ENCODE results near the gene WRAP53. TPM values are rescaled to one million over a fixed set of nuclear protein-coding genes. Genes with fewer than 3 reads are reported as not detected.

The WRAP53 gene
- total and polyA plus RNA-seq, 7 donors = 4.5 to 14.4 (median 6.5) TPM

- ATAC-seq = no peak
Measured at GRCh38 chr17:7748076-7748775, 59.9 kb downstream of the WRAP53 start.

GRCh38 chr17:7750321-7750821, 62.1 kb downstream of the WRAP53 start:
- H3K9me3 ChIP-seq = no peaks in the 10 kb centered on the region
- no peaks in the 10 kb centered on the region for H3K36me3 ChIP-seq (ENCODE audit: insufficient read depth in 1 of 2, low read depth in 1 of 2)
- no peaks in the 10 kb centered on the region for H3K4me1 ChIP-seq
- H3K27ac ChIP-seq = no peak overlapping the region
- H3K27me3 ChIP-seq (ENCODE audit: insufficient read depth in 3 of 3, low read length in 2 of 3) = peaks cover 0 to 4% (median 3%) of the 10 kb centered on the region in 3 donors
- no peak for TF ChIP-seq CTCF (IDR thresholded peaks at IDR 0.05)
- intact Hi-C loops (cut with DNase I) = no loop called here
- ATAC-seq = no peak
- no peak for DNase-seq
- no peak overlapping the region for H3K4me3 ChIP-seq
- WGBS, 3 donors = 74 to 78% (median 76%) methylated on average over 4 of the region's 4 CpGs

More at GRCh38 chr17:7748076-7748775, 59.9 kb downstream of the WRAP53 start:
- intact Hi-C loops (cut with DNase I) = loop anchor here (5.0 to 10.0 kb wide), 2 partner anchors 239 to 307 kb away; no protein-coding TSS in a partner anchor
- WGBS, 3 donors = 69 to 71% (median 71%) methylated on average over 10 of the region's 10 CpGs
- Histone ChIP-seq H3K4me3 (no peak overlapping the region), H3K27ac (no peak overlapping the region), H3K36me3 (ENCODE audit: insufficient read depth in 1 of 2, low read depth in 1 of 2) (no peaks in the 10 kb centered on the region), H3K9me3 (no peaks in the 10 kb centered on the region), H3K27me3 (ENCODE audit: insufficient read depth in 3 of 3, low read length in 2 of 3) (peaks cover 0 to 4% (median 3%) of the 10 kb centered on the region in 3 donors), H3K4me1 (no peaks in the 10 kb centered on the region)
- no peak for TF ChIP-seq CTCF (IDR thresholded peaks at IDR 0.05)
- DNase-seq = no peak

Other genes starting within 250 kb of the WRAP53 start
- 10 to 100 TPM in 3 of 4 donors, 1 to 10 TPM in 1; 2.7 to 21.1 (median 10.1) TPM for gene FGF11, start 249.0 kb upstream of the WRAP53 start, total RNA-seq
- gene FGF11, start 249.0 kb upstream of the WRAP53 start, polyA plus RNA-seq = 1 to 10 TPM; 2.0 to 4.4 (median 3.7) TPM
- 100 to 1,000 TPM; 107 to 190 (median 147) TPM for gene CHRNB1, start 243.4 kb upstream of the WRAP53 start, total RNA-seq
- 100 to 1,000 TPM in 1 of 3 donors, 10 to 100 TPM in 2; 73.0 to 118 (median 91.7) TPM for gene CHRNB1, start 243.4 kb upstream of the WRAP53 start, polyA plus RNA-seq
- gene ZBTB4, start 208.8 kb upstream of the WRAP53 start, total RNA-seq = 10 to 100 TPM; 29.3 to 43.2 (median 35.5) TPM
- gene ZBTB4, start 208.8 kb upstream of the WRAP53 start, polyA plus RNA-seq = 10 to 100 TPM; 10.3 to 20.2 (median 13.5) TPM
- gene SLC35G6, start 207.0 kb upstream of the WRAP53 start, total RNA-seq = not detected
- gene SLC35G6, start 207.0 kb upstream of the WRAP53 start, polyA plus RNA-seq = under 1 TPM in 1 of 3 donors, not detected in 2; 0.05 TPM
- 10 to 100 TPM; 42.7 to 74.3 (median 56.9) TPM for gene POLR2A, start 204.1 kb upstream of the WRAP53 start, total RNA-seq
- gene POLR2A, start 204.1 kb upstream of the WRAP53 start, polyA plus RNA-seq = 10 to 100 TPM in 2 of 3 donors, 1 to 10 TPM in 1; 8.0 to 68.7 (median 15.0) TPM
- gene TNFSF12, start 139.4 kb upstream of the WRAP53 start, total RNA-seq = 10 to 100 TPM; 14.3 to 23.4 (median 15.6) TPM
- gene TNFSF12, start 139.4 kb upstream of the WRAP53 start, polyA plus RNA-seq = 10 to 100 TPM; 10.2 to 18.9 (median 13.8) TPM
- 1 to 10 TPM; 4.0 to 5.4 (median 4.5) TPM for gene TNFSF13, start 129.7 kb upstream of the WRAP53 start, total RNA-seq
- 1 to 10 TPM; 2.8 to 4.3 (median 3.1) TPM for gene TNFSF13, start 129.7 kb upstream of the WRAP53 start, polyA plus RNA-seq
- gene SENP3, start 126.6 kb upstream of the WRAP53 start, total RNA-seq = 10 to 100 TPM; 24.0 to 40.7 (median 38.3) TPM
- 10 to 100 TPM; 44.1 to 90.5 (median 76.1) TPM for gene SENP3, start 126.6 kb upstream of the WRAP53 start, polyA plus RNA-seq
- gene CD68, start 108.8 kb upstream of the WRAP53 start, total RNA-seq = 10 to 100 TPM; 15.8 to 38.4 (median 26.4) TPM
- gene CD68, start 108.8 kb upstream of the WRAP53 start, polyA plus RNA-seq = 100 to 1,000 TPM in 1 of 3 donors, 10 to 100 TPM in 2; 16.5 to 298 (median 21.8) TPM
- gene MPDU1, start 104.6 kb upstream of the WRAP53 start, total RNA-seq = 10 to 100 TPM; 19.3 to 40.6 (median 34.1) TPM
- 100 to 1,000 TPM in 1 of 3 donors, 10 to 100 TPM in 2; 53.6 to 147 (median 77.8) TPM for gene MPDU1, start 104.6 kb upstream of the WRAP53 start, polyA plus RNA-seq
- under 1 TPM; 0.19 to 0.71 (median 0.28) TPM for gene SOX15, start 98.4 kb upstream of the WRAP53 start, total RNA-seq
- under 1 TPM; 0.11 to 0.20 (median 0.17) TPM for gene SOX15, start 98.4 kb upstream of the WRAP53 start, polyA plus RNA-seq
- gene FXR2, start 73.6 kb upstream of the WRAP53 start, total RNA-seq = 100 to 1,000 TPM; 105 to 120 (median 114) TPM
- 100 to 1,000 TPM in 1 of 3 donors, 10 to 100 TPM in 2; 88.2 to 164 (median 92.1) TPM for gene FXR2, start 73.6 kb upstream of the WRAP53 start, polyA plus RNA-seq
- gene SAT2, start 60.7 kb upstream of the WRAP53 start, total RNA-seq = 10 to 100 TPM; 60.7 to 70.4 (median 66.2) TPM
- gene SAT2, start 60.7 kb upstream of the WRAP53 start, polyA plus RNA-seq = 100 to 1,000 TPM; 105 to 112 (median 108) TPM
- gene SHBG, start 58.3 kb upstream of the WRAP53 start, total RNA-seq = 1 to 10 TPM in 1 of 4 donors, under 1 TPM in 3; 0.19 to 1.6 (median 0.55) TPM
- under 1 TPM; 0.26 to 0.53 (median 0.45) TPM for gene SHBG, start 58.3 kb upstream of the WRAP53 start, polyA plus RNA-seq
- gene ATP1B2, start 37.6 kb upstream of the WRAP53 start, total RNA-seq = 1 to 10 TPM in 2 of 4 donors, under 1 TPM in 2; 0.78 to 5.7 (median 1.3) TPM
- 1 to 10 TPM in 1 of 3 donors, under 1 TPM in 2; 0.36 to 1.0 (median 0.51) TPM for gene ATP1B2, start 37.6 kb upstream of the WRAP53 start, polyA plus RNA-seq
- gene TP53, start 987 bp upstream of the WRAP53 start, total RNA-seq = 10 to 100 TPM; 18.1 to 36.7 (median 19.4) TPM
- 10 to 100 TPM in 2 of 3 donors, 1 to 10 TPM in 1; 7.4 to 15.7 (median 10.6) TPM for gene TP53, start 987 bp upstream of the WRAP53 start, polyA plus RNA-seq
- under 1 TPM in 3 of 4 donors, not detected in 1; 0.11 to 0.37 (median 0.17) TPM for gene EFNB3, start 16.7 kb downstream of the WRAP53 start, total RNA-seq
- under 1 TPM in 2 of 3 donors, not detected in 1; 0.09 to 0.12 TPM for gene EFNB3, start 16.7 kb downstream of the WRAP53 start, polyA plus RNA-seq
- under 1 TPM; 0.04 to 0.10 (median 0.05) TPM for gene DNAH2, start 29.3 kb downstream of the WRAP53 start, total RNA-seq
- gene DNAH2, start 29.3 kb downstream of the WRAP53 start, polyA plus RNA-seq = under 1 TPM; 0.01 to 0.10 (median 0.08) TPM
- gene KDM6B, start 145.7 kb downstream of the WRAP53 start, total RNA-seq = 10 to 100 TPM; 11.8 to 26.0 (median 17.9) TPM
- 10 to 100 TPM in 1 of 3 donors, 1 to 10 TPM in 2; 2.8 to 16.6 (median 6.3) TPM for gene KDM6B, start 145.7 kb downstream of the WRAP53 start, polyA plus RNA-seq
- 10 to 100 TPM; 16.3 to 31.3 (median 19.0) TPM for gene TMEM88, start 166.6 kb downstream of the WRAP53 start, total RNA-seq
- 10 to 100 TPM; 24.0 to 57.4 (median 42.6) TPM for gene TMEM88, start 166.6 kb downstream of the WRAP53 start, polyA plus RNA-seq
- 10 to 100 TPM; 60.8 to 95.4 (median 73.3) TPM for gene NAA38, start 169.1 kb downstream of the WRAP53 start, total RNA-seq
- 100 to 1,000 TPM; 104 to 148 (median 109) TPM for gene NAA38, start 169.1 kb downstream of the WRAP53 start, polyA plus RNA-seq
- 10 to 100 TPM in 2 of 4 donors, 1 to 10 TPM in 2; 9.9 to 11.9 (median 10.2) TPM for gene CYB5D1, start 169.5 kb downstream of the WRAP53 start, total RNA-seq
- gene CYB5D1, start 169.5 kb downstream of the WRAP53 start, polyA plus RNA-seq = 10 to 100 TPM in 2 of 3 donors, 1 to 10 TPM in 1; 7.1 to 31.7 (median 10.4) TPM
- gene CHD3, start 200.3 kb downstream of the WRAP53 start, total RNA-seq = 10 to 100 TPM in 1 of 4 donors, 1 to 10 TPM in 3; 5.8 to 13.1 (median 7.5) TPM
- gene CHD3, start 200.3 kb downstream of the WRAP53 start, polyA plus RNA-seq = 1 to 10 TPM; 3.3 to 6.9 (median 6.8) TPM
- gene RNF227, start 227.8 kb downstream of the WRAP53 start, total RNA-seq = 1 to 10 TPM in 2 of 4 donors, under 1 TPM in 2; 0.62 to 2.6 (median 1.0) TPM
- 1 to 10 TPM; 1.5 to 2.4 (median 1.6) TPM for gene RNF227, start 227.8 kb downstream of the WRAP53 start, polyA plus RNA-seq
- under 1 TPM in 3 of 4 donors, not detected in 1; 0.38 to 0.77 (median 0.57) TPM for gene KCNAB3, start 241.4 kb downstream of the WRAP53 start, total RNA-seq
- under 1 TPM; 0.18 to 0.52 (median 0.21) TPM for gene KCNAB3, start 241.4 kb downstream of the WRAP53 start, polyA plus RNA-seq
- 10 to 100 TPM; 47.7 to 84.9 (median 75.0) TPM for gene TRAPPC1, start 243.5 kb downstream of the WRAP53 start, total RNA-seq
- gene TRAPPC1, start 243.5 kb downstream of the WRAP53 start, polyA plus RNA-seq = 10 to 100 TPM; 64.0 to 78.4 (median 76.1) TPM
- gene CNTROB, start 243.7 kb downstream of the WRAP53 start, total RNA-seq = 1 to 10 TPM; 5.5 to 9.5 (median 7.4) TPM
- 1 to 10 TPM; 5.9 to 9.6 (median 8.8) TPM for gene CNTROB, start 243.7 kb downstream of the WRAP53 start, polyA plus RNA-seq

Measured in psoas muscle (tissue), 8 donors.